GM18520 (cell line): ENCODE data around the gene DDX11.
"Not testable (repeated sequence)": the region's sequence is repeated elsewhere in the genome, so short reads cannot be mapped to it uniquely, and the experiment has no call there.

Experiments
- ATAC-seq: cut with Tn5 transposase; IDR thresholded peaks from one replicate; pipeline ENCODE4 v1.9.1; 2021; ENCODE audit not compliant: unreplicated experiment

The DDX11 gene

DNA sequence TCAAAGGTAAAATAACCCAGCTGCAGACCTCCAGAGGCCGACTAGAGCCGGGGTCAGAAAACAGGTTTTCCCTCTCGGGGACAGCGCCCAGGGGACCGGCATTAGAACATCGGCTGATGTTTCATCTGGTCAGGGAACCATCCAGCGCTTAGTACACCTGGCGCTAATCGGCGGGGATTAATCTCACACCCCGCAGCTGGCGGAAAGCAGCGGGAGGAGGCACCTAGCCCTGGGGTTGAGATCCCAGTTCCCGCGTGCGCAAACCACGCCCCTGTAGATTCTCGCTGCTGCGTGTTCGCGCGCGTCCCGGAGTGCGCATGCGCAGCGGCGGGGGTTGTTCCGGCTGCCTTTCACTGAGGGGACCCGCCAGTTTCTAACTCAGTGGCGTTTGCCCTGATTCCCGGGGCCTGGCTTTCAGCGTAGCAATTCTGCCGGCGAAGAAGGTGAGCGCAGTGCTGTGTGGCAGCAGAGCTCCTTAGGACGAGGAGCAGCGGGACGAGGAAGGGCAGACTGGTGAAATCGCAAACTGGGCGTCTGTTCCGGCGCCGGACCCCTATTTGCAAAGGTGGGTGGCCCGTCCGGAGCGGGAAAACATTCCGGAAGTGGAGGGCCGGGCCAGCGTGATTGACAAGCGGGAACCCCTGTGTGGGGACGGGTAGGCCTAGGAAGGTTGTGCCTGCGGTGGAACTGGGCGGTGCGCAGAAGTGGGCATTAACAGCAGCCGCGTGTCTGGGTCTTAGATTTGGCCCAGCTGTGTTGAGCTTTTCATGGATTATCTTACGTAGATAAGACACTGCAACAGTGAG, at the start of gene DDX11:
TSS of gene DDX11 (plus strand) at position 334 of the 806 bp plus-strand sequence. CDS start 4,534 bp downstream, outside the sequence.
- ATAC-seq, result peak; percentile 93

DNA sequence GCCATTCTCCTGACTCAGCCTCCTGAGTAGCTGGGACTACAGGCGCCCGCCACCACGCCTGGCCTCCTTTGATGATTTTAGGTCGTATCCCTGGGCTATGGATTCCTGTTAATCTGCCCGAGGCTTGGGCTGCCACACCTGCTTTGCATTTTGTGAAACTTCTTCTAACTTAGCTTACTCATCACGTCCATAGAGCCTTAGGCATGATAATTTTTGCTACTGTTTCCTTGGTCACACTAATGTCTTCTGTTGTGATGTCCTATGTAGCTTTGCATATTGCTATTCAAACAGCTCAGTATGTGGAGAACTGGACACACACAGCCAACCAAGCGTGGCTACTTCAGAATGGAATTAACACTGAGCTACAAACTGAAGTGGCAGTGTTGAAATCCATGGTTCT, 47.5 kb upstream of the DDX11 start:
- no peak for ATAC-seq

DNA sequence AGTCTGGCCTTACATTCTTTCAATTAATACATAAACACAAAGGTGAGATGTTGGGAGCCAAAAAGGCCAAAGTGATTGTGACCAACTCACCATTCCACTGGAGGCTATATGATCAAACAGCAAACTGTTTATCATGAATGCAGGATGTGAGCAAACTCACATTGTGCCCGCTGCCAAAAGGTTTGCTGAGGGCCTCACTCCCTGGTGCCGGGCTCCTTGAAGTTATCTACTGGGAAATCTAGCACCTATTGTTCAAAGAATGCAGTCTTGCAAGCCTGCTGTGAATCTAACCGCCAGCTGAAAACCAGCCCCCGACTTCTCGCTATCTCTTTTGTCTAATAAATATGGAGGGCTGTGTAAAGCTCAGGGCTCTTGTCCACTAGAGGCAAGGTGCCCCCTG, 46.7 kb upstream of the DDX11 start:
- not testable (repeated sequence) for ATAC-seq

DNA sequence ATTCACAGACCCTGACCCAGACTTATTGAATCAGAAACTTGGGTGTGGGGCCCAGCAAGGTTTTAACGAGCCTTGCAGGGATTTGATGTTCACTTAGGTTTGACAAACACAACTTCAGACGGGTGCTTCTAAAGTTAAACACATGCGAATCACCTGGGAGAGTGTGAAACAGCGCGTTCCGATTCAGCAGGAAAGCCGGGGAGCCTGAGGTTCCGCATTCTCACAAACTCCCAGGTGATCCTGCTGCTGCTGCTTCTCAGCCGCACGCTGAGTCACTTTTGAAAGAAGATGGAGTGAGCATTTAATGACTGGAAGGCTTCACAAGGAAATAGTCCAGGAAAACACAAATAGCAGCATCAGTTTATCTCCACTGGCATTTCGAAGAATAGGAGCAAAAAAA, 44.2 kb upstream of the DDX11 start:
- ATAC-seq, result no peak

DNA sequence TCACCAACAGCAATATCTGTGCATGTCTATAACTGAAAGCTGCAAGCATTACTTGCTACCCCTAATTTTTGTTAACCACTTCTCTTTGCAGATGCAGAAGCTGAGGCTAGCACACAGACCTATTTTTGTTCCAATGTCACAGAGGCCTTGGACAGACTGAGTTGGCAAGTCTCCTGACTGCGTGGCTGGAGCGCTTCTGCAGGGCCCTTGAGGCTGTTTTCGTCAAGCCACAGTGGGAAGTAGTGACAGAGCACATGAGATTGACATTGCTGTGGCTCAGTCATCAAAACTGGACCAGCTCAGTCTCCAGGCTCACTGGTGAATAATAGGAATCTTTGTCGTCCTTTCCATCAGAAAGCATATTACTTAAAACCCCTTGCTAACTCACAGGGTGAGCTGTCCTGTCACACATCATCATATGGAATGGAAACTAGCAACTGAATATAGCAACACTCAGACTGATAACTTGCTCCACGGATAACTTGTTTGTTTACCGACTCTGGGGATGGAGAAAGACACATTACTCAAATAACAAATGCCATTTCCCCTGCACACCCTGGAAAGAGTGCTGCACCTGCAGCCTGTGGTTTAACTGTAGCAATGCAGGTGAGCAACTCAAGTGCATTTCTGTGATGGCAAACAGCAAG, 43.6 kb upstream of the DDX11 start:
- no peak for ATAC-seq

DNA sequence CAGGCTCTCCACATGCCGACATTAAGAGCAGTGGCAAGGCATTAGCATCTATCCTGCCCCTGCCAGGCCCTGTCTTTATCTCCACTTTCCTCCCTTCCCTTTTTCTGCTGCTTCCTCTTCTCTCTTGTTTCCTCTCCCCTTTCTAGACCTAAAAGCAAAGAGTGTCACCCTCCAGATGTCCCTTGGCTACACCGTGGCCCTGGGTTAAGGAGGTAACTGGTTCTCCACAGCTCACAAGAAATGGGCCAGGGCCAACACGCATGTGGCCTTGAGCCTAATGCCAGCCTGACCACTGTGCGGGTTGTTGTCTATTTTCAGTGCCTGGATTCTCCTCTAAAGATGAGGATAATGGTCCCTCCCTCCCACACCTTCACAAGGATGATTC, 41.7 kb upstream of the DDX11 start:
- no peak for ATAC-seq

DNA sequence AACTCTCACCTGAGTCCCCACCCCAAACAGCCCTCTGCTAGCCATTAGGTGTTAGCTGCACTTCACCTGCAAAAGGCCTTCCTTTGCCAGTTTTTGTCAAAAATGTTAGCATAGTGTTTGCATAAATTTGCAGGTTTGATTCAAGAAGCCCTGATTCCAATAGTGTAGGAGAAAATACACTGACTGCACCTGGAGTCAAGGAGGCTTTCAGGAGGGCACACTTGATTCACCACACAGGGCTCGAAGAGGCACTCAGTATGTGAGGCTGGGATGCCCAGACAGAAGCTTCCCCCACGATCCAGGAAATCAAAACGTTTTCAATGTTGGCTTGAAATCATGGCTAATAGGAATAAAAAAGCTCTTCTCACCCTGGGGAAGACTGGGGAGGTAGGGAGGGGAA, 40.5 kb upstream of the DDX11 start:
- no peak for ATAC-seq

DNA sequence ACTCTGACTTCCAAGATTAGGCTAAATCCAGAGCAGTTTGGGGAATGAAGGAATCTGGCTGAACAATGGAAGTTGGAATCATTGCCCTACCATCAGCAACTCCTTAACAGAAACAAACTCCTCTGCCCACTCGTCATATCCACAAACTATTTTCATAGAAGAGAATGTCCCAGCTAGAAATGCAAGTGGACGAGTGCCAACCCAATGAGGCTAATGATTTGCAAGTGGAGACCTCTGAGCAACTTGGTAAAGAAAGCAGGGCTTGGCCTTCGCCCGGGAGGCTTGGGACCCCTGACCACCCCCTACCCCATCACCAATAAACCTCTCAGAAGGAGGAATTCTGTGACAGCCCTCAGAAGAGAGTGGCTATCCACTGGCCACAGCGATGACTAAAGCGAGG, 40.0 kb upstream of the DDX11 start:
- no peak for ATAC-seq

DNA sequence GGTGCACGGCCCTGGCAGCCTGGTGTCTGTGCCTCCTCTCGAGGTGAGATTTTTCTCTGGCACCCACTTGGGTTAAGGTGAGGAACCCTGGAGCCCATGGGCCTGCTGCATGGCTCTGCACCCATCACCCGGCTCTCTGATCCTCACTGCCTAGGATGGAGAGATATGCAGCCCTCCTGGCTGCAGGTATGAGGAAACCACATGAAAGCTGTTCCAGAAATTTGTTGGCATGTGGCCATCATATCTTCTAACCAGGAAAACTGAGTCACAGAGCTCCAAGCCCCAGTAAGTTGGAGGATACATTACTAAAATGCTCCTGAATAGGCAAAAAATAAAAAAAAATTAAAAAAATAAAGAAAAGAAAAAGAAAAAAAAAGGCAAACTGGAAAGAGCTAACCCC, 39.3 kb upstream of the DDX11 start:
- ATAC-seq, result no peak

DNA sequence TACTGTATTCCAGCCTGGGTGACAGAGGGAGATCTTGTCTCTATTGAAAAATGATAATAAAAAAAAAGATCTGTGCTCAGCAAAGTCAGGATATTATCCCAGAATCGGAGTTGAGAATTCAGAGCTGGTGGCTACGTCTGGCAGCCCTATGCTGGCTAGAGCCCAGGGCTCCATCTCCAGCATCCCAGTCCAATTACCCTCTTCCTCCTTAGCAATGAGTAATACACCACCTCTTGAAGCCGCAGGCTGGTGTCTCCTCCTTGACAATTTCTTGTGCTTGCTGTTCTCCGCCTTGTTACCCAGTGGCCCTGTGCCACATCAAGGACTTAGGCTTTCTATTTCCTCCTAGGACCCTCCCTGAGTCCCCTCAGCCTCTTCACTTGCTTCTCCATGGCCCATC, 38.4 kb upstream of the DDX11 start:
- no peak for ATAC-seq

DNA sequence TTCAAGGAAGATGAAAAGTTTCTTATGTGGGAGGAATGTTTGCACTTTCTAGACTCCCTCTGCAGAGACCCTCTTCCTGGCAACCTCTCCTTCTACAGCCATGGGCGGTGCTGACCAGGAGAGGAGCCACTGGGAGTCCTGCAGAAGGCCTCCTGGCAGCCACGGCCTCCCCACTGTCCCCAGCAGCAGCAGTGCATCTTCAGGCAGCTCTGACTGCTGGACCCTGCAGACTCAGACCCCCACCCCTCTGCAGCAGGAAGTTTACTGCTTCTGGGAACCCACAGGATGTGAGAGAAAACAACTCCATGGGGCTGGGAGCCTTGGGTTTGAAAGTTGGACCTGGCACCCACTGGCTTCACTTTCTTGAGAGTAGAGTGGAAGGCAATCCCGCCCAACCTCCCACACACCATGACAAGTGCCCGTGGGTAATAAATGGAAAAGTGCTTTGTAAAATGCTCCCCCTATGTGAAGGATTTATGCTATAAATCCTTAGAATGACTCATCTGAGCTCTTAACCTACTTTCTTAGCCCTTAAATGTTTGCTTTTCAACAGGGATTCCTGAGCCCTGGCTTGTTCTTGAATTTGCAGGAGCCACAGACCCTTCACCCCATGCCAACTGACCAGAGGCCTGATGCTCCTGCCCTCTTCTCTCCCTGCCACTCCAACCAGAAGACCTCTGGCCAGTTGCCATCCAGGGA, 37.5 kb upstream of the DDX11 start:
- no peak for ATAC-seq

DNA sequence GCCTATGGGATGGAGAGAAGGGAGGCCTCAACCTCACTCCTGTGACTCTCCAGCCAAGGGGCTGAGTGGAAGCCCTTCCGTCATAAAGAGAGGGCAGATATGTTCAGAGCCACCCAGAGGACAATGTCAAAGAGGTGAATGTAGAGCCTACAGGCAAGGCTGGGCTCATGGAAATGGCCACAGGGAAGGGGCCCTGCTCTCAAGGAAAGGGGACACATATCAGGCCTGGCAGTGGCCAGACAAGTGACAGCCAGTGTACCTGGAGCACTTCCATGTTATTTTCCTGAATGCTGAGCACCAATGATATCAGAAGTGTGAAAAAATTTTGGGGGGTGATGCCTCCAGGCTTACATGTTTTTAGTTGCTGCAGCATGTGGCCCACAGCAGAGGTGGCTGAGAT, 36.6 kb upstream of the DDX11 start:
- no peak for ATAC-seq

DNA sequence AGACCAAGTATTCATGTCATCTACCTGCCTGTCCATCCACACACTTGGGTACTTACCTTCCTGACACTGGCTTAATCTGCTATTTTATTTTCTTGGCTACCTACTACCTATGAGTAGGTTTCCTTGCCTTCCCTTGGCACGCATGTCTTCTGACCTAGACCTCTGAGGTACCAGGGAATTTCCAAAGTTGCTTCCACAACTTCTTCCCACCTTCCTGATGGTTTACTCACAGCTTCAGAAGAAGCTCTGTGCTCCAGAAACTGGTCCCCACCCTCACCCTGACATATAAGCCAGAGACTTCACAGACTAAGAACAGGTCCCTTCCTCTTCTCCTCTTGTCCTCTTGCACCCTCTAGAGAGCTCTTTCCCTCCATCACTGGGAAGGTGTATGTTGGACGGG, 35.7 kb upstream of the DDX11 start:
- ATAC-seq, result no peak

DNA sequence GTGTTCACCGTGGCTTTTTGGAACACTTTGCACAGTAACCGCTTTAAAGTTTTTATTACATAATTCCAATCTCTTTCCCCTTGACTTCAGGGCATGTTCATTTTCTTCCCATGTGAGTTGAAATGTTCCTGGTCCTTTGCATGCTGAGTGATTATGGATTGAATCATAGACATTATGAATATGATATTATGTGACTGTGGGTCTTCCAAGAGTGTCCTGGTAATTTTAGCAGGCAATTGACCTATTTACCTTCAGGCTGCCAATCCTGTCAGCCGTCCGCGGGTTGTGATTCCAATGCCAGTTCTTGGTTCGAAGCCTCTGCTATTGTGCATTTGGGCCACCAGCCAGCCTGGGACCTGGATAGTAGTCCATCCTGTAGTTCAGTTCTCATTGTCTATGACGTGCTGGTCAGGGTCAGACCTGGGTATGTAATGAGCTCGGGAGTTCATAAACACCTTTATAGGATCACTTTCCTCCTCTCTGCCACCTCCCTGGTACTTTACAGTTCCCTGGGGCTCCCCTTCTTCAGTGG, 32.6 kb upstream of the DDX11 start:
- no peak for ATAC-seq

DNA sequence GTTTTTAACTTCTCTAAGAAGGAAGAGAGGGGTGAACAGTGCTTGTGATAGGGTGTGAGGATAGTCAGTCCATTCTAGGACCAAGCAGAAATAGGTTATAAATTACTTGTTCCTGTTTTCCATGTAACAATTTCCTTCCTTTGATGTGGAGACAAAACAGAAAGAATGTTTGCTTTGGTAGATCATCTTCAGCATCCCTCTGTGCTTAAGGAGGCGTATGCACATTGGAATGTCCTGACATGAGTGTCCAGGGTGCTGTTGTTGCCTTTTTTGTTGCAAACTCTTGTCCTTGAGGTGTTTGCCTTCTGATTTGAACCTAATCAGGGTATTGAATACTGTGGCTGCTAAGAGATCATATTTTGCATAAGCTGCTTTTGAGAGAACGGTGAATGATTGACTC, 23.5 kb upstream of the DDX11 start:
- ATAC-seq, result not testable (repeated sequence)

DNA sequence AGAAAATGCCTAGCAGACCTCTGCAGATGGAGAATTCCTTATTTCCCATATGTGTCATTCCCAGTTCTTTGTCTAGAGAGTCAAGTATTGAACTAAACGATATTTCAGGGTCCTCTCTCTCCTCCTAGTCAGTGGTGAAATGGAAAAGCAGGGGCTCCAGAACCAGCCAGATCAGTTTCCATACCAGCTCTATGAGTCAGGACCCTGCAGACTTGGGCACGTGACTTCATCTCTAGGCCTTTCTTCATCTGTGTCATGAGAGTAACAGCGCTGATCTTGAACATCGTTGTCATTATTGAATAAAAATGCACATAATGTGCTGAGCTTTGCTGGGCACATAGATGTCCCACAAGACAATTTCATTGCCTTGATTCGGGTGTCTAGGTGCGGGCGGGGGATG, 23.1 kb upstream of the DDX11 start:
- ATAC-seq, result not testable (repeated sequence)

DNA sequence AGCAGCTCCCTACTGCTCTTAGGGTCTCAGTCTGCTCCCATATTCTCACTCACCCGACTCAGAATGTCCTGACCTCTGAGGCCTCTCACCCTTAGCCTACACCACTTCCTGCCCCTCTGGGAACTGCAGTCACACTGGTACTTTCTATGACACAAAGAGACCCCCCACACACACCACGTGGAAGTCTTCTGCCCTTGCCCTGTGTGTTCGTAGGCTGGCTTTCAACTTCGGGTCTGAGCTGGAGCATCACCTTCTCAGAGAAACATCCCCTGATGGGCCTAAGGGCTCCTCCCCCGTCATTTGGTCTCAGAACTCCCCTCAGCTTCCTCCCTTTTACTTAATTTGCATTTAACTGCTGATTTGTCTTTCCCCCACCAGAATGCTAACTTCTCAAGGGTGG, 22.0 kb upstream of the DDX11 start:
- peak; percentile 65 for ATAC-seq

DNA sequence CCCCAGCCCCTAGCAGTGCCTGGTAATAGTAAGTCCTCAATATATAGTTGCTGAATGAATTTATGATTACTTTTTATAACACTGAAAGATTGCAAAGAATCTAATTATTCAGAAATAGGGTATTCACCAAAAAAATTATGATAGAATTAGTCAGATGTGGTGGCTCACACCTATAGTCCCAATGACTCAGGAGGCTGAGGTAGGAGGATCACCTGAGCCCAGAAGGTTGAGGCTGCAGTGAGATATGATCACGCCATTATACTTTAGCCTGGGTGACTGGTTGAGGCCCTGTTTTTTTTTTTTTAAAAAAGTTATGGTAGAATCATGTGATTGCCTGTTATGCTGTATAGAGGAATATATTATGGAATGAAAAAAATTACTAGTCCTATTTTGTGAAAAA, 21.5 kb upstream of the DDX11 start:
- ATAC-seq, result peak; percentile 10

DNA sequence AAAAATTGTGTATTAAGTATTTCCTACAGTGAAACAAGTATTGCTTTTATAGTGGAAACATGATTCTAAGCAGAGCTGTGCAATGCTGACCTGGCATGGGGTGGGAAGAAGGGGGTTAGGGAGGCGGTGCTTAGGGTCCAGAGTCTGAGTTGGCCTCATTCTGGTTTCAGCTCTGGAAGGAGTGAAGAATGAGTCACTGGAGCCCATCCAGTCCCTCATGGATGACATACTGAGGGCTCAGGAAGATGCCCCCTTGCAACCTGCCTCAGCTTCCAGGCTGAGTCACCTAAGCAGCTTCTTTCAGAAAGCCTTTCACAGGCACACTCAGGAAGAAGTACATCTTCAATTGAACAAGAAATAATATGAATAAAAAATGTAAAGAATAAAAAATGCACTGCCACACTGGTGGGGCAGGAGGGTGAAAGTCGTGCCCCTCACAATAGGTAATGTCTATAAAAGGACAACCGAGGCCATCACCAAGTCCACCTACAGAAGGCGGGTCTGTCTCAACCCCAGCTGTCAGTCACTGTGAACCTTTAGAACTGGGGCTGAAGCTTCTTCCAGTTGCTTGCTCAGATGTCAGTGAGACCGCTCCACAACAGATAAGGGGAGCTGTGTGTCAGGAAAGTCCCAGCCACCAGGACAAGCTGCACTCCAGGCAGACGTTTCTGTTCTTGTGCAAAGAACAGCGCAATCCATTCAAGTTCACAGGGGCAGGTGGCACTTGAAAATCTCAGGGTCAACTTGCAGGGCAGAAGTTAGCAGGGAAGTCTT, 20.8 kb upstream of the DDX11 start:
- not testable (repeated sequence) for ATAC-seq

DNA sequence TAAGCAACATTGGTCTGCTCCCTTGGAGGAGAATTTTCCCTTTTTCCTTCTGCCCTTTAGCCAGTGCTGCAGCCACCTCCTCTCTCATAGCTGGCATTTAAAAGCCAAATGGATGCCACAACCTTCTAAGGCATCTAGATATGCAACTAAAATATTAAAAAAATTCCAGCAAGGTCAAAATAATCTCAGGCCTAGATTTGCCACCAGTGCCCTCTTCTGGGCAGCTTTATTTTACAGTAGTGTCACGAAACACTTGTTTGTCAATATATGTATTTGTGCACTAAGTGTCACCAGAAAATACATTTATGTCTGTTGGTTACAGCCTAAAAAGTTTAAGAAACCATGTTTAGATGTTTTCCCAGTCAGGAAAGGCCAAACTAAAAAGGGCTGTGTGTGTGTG, 19.7 kb upstream of the DDX11 start:
- not testable (repeated sequence) for ATAC-seq

DNA sequence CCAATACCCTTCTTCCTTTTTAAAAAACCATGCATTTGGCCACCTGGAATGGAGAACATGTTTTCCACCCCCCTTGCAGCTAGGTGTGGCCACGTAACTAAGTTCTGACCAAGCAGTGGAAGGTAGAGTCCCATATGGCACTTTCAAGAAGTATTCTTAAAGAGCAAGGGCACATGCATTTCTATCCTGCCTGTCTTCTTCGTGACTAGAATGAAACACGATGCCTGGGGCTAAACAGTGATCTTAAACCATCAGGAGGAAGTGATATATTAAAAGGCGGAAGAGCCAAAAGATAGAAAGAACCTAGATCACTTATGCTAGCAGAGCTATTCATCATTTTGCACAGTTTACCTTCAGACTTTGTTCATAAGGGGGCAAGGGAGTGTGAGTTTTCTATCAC, 16.0 kb upstream of the DDX11 start:
- no peak for ATAC-seq
